Gastrocnemius medialis (tissue), 4 donors: ENCODE data around the gene SFSWAP.

Experiments
- CTCF ChIP-seq, 5 experiments: fragments of 450-650 bp in 3 of 5; fragments of 200-600 bp in 2 of 5; sonication (generic) in 2 of 5; IDR thresholded peaks in 4 of 5; conservative IDR thresholded peaks in 1 of 5; 1 replicate in 4 of 5; 2 replicates in 1 of 5; pipeline ENCODE4 v1.5.1; 2016 to 2019; ENCODE audit warnings: antibody characterized with exemption in 5 of 5, mild to moderate bottlenecking in 3 of 5, moderate library complexity in 3 of 5
- POLR2A ChIP-seq, 2 donors: fragments of 450-650 bp; IDR thresholded peaks; one replicate each; pipeline ENCODE4 v1.6.1; 2017; ENCODE audit warnings: antibody characterized with exemption in 2 of 2, mild to moderate bottlenecking in 2 of 2, moderate library complexity in 2 of 2

GRCh38 chr12:131721548-131721947 is 10.7 kb downstream of the SFSWAP start:
- TF ChIP-seq CTCF (IDR thresholded peaks at IDR 0.05 in 4 of 5, conservative IDR thresholded peaks at IDR 0.05 in 1 of 5) (no peak), POLR2A (IDR thresholded peaks at IDR 0.05) (no peak)
